GM21447 (cell line): ENCODE data around the gene LRRC41.
"Not testable (repeated sequence)": the region's sequence is repeated elsewhere in the genome, so short reads cannot be mapped to it uniquely, and the experiment has no call there.

Experiments
- ATAC-seq: cut with Tn5 transposase; IDR thresholded peaks from one replicate; pipeline ENCODE4 v1.9.1; 2021; ENCODE audit not compliant: unreplicated experiment

The LRRC41 gene

GRCh38 chr1:46325285-46326076 lies 22.1 kb upstream of the LRRC41 start:
- not testable (repeated sequence) for ATAC-seq

- not testable (repeated sequence) for ATAC-seq
Observed at GRCh38 chr1:46322191-46322590, 18.8 kb upstream of the LRRC41 start.

- ATAC-seq: not testable (repeated sequence)
Observed at GRCh38 chr1:46319960-46320914, 16.8 kb upstream of the LRRC41 start.

GRCh38 chr1:46319301-46319700 lies 15.9 kb upstream of the LRRC41 start:
- not testable (repeated sequence) for ATAC-seq

GRCh38 chr1:46317323-46317722 lies 13.9 kb upstream of the LRRC41 start:
- ATAC-seq: no peak

GRCh38 chr1:46315669-46316403 lies 12.4 kb upstream of the LRRC41 start:
- ATAC-seq: no peak

- ATAC-seq: no peak
Observed at GRCh38 chr1:46310321-46310720, 6.9 kb upstream of the LRRC41 start.

GRCh38 chr1:46309401-46310159 lies 6.2 kb upstream of the LRRC41 start:
- no peak for ATAC-seq

- no peak for ATAC-seq
Observed at GRCh38 chr1:46306159-46306530, 2.7 kb upstream of the LRRC41 start.

- no peak for ATAC-seq
Observed at GRCh38 chr1:46303872-46304326, 483 bp upstream of the LRRC41 start.

GRCh38 chr1:46302641-46303037 lies 777 bp downstream of the LRRC41 start:
- ATAC-seq: no peak

GRCh38 chr1:46301808-46302640 lies 1.4 kb downstream of the LRRC41 start:
- ATAC-seq: no peak

GRCh38 chr1:46301406-46301807 lies 2.0 kb downstream of the LRRC41 start:
- ATAC-seq: no peak

GRCh38 chr1:46300673-46301405 lies 2.6 kb downstream of the LRRC41 start:
- ATAC-seq: no peak

- ATAC-seq: no peak
Observed at GRCh38 chr1:46298387-46298786, 5.0 kb downstream of the LRRC41 start.

- no peak for ATAC-seq
Observed at GRCh38 chr1:46295306-46295705, 8.1 kb downstream of the LRRC41 start.

- ATAC-seq: no peak
Observed at GRCh38 chr1:46289976-46290375, 13.4 kb downstream of the LRRC41 start.

GRCh38 chr1:46289134-46289494 lies 14.3 kb downstream of the LRRC41 start:
- ATAC-seq: no peak
